GM18520 (cell line): ENCODE results near the gene HAGHL.
"Not testable (repeated sequence)": the region's sequence is repeated elsewhere in the genome, so short reads cannot be mapped to it uniquely, and the experiment has no call there.

ENCODE experiments used
- ATAC-seq: cut with Tn5 transposase; IDR thresholded peaks from one replicate; pipeline ENCODE4 v1.9.1; 2021; ENCODE audit not compliant: unreplicated experiment

Gene HAGHL

GRCh38 chr16:767743-768235, 40.9 kb downstream of the HAGHL start:
- ATAC-seq = no peak

GRCh38 chr16:768428-768827, 41.5 kb downstream of the HAGHL start:
- ATAC-seq = no peak

- no peak for ATAC-seq
Measured at GRCh38 chr16:769184-769784, 42.4 kb downstream of the HAGHL start.

- ATAC-seq = no peak
Measured at GRCh38 chr16:769934-770333, 43.0 kb downstream of the HAGHL start.

GRCh38 chr16:770411-770810, 43.5 kb downstream of the HAGHL start:
- no peak for ATAC-seq

- ATAC-seq = no peak
Measured at GRCh38 chr16:772959-773358, 46.1 kb downstream of the HAGHL start.

- ATAC-seq = no peak
Measured at GRCh38 chr16:774086-775001, 47.4 kb downstream of the HAGHL start.

GRCh38 chr16:775236-775796, 48.4 kb downstream of the HAGHL start:
- ATAC-seq = no peak

- ATAC-seq = not testable (repeated sequence)
Measured at GRCh38 chr16:776298-776697, 49.4 kb downstream of the HAGHL start.

- no peak for ATAC-seq
Measured at GRCh38 chr16:776824-777223, 49.9 kb downstream of the HAGHL start.

- ATAC-seq = no peak
Measured at GRCh38 chr16:777826-778225, 50.9 kb downstream of the HAGHL start.

- ATAC-seq = no peak
Measured at GRCh38 chr16:778447-778846, 51.5 kb downstream of the HAGHL start.

GRCh38 chr16:778909-779527, 52.1 kb downstream of the HAGHL start:
- no peak for ATAC-seq
